NCI-H82 (cell line): ENCODE data around the gene EHBP1.

Experiments used
- DNase-seq: peaks from one replicate; lab custom pipeline; 2025; lab: John Stamatoyannopoulos, UW

Gene EHBP1

DNA sequence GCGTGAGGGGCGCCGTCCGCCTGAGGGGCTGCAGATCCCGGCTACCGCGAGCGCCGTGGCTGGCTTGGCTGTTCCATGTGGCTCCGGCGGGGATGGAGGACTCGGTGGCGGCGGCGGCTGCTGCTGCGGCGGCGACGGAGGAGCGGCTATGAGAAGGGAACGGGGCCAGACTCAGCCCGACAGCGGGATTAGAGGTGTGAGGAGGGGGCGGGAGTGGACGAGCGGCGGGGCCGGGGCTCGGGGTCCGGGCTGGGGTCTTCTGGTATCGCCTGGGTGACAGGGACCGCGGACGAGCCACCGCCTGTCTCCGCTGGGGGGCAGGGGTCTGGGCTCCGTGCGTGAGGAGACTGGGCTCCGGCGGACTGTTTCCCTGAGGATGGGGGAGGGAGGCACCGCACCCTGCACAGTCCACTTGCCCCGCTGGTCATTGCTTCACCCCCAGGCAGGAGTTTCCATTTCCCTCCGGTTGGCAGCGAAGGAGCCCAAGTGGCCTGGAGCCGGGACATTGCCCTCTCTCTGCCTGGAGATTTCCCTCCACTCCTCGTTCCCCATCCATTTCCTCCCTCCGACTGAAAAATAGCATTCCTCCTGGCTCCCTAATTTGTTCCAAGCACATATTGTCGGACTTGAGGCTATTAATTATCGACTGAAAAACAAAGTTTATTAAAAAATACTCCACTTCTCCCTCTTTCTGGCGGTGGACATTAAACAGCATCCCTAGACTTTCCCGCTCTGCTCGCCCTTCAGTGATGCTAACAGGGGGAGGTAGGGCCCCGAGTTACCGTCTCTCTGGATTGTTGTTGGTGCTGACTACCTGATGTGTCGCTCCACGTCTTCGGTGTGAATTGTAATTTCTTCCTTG is 577 bp downstream of the EHBP1 start:
- peak; percentile 81 for DNase-seq

DNA sequence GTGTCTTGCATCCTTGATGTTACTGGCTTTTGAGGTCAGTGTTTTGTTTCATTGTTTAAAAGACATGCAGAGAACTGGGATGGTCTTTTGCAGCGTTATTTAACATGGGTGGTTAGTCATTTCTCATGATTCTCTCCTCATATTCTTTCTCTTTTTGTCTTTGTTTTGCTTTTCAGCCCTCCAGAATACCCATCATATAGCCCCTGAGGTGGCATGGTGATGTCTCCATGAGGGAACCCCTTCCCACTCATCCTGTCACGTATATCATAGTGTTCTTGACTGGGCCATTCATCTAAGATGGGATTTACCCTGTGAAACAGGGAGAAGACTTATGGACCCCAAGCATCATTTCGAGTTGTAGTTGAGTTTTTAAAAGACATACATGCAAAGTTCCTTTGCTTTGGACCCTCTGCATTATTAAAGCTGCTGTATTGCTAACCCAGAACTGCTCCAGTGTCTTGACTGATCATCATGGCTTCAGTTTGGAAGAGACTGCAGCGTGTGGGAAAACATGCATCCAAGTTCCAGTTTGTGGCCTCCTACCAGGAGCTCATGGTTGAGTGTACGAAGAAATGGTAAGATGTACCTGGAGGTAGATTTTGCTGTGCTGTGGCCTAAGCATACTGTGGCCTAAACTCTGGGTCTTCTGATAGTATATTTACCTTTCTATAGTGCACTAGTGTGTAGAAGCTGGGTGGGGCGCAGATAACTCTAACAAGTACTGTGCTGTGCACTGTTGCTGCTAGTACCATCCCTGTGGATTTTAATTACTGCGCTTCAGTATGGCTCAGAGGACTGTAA is 1.4 kb downstream of the EHBP1 start:
- peak; percentile 46 for DNase-seq

- DNase-seq: no peak
These were observed 3.2 kb downstream of the EHBP1 start for GRCh38 chr2:62708751-62709150.

- no peak for DNase-seq
These were observed 6.5 kb downstream of the EHBP1 start for GRCh38 chr2:62711832-62712494.

- DNase-seq: peak; percentile 10
These were observed 7.7 kb downstream of the EHBP1 start for GRCh38 chr2:62713196-62713595.

DNA sequence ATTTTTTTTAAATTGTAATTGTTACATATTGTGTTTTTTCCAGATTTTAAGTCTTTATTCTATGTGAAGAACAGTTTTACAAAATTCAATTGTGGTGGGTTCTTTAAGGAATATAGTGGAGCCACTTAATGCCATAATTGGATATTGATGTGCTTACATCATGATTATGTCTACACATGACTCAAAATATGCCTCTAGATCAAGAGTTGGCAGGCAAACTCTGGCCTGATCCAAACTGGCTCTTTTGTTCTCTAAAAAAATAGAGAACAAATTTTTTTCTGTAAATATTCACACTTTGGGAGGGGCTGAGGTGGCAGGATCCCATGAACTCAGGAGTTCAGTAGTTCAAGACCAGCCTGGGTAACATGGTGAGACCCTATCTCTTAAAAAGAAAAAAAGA is 8.3 kb downstream of the EHBP1 start:
- DNase-seq: peak; percentile 50

DNA sequence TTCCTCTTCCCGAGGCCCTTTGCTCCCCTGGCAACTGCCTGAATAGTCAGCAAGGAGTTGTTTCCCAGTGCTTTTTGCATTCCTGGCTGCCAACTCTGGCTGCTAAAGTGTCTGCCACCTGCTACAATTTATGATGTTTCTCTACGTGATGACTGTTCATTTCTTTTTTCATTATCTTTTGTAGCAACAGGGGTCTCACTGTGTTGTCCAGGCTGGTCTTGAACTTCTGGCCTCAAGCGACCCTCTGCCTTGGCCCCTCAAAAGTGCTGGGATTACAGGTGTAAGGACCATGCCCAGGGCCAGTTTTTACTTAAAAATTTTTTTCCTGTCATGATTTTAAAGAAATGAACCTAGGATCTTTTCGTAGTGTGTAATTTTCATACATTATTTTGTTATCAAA is 11.3 kb downstream of the EHBP1 start:
- DNase-seq: no peak

DNA sequence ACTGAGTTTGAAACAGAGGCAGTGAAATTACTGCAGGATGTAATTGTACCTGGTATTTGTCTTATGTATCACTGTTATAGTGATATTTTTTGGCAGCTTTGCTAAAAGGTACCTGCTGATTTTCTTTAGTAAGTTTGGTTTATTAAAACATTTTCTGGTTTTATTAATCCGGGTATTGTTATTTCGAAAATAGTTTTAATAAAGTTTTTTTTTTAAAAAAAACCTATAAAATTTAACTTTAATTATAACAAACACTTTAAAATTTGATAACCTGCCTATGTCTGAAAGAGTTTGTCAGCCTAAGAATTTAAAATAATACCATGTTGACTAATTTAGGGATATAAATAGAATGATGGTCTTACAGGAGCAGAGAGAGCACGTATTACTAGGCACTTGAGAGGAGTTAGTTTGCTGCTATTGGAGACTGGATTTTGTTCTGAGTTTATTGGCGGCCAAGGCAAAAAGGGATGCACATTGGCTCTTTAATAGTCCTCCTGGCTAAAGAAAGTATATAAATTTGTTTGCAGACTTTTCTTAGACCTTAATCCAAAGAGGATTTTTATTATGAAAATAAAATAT is 12.1 kb downstream of the EHBP1 start:
- no peak for DNase-seq

- DNase-seq: no peak
These were observed 12.8 kb downstream of the EHBP1 start for GRCh38 chr2:62718225-62718822.

DNA sequence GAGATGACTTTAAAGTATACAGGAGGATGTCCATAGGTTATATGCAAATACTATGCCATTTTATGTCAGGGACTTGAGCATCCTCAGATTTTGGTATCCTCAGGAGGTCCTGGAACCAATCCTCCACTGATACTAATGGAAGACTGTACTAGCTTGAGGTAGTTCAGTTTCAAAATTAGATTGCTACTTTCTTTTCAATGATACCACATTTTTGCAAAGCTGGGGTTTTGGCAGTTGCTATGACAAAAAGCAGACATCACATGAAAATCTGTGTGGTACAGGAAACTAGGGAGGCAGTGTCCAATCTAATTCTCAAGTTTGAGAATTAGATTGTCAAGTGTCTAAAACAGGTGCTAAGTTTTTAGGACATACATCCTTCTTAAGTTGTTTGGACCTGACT is 14.2 kb downstream of the EHBP1 start:
- DNase-seq: no peak

DNA sequence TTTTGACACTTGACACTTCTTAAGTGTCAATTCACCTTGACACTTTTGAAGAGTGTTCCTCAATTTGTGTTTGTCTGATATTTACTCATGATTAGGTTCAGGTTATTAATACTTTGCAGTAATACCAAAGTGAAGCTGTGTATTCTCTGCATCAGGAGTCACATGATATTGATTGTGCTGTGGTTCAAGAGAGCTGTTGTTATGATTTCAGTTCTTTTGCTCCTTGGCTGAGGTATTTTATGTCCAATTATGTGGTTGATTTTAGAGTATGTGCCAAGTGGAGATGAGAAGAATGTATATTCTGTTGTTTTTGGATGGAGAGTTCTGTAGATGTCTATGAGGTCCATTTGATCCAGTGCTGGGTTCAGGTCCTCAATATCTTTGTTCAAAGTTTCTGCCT is 17.2 kb downstream of the EHBP1 start:
- no peak for DNase-seq

- DNase-seq: no peak
These were observed 17.7 kb downstream of the EHBP1 start for GRCh38 chr2:62723253-62723652.

- no peak for DNase-seq
These were observed 18.6 kb downstream of the EHBP1 start for GRCh38 chr2:62724106-62724505.

- DNase-seq: peak; percentile 18
These were observed 19.6 kb downstream of the EHBP1 start for GRCh38 chr2:62724886-62725711.

- no peak for DNase-seq
These were observed 20.2 kb downstream of the EHBP1 start for GRCh38 chr2:62725712-62726055.

DNA sequence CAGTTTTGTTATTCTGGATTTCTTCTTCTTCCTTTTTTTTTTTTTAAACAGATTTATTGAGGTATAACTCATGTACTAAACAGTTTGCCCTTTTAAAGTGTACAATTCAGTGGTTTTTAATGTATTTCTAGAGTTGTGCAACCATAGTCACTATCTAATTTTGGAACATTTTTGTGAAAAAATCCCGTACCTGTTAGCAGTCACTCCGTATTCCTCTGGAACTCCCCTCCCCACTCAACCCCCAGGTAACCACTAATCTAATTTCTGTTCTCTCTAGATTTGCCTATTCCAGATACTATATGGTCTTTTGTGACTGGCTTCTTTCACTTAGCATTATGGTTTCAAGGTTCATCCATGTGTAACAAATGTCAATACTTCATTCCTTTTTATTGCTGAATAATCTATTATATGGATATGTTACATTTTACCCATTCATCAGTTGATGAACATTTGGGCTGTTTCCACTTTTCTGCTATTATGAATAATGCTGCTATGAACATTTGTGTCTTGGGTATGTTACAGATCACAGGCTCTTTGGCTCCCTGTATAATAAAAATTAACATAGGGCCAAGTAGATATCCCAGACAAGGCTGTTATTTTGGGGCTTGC is 21.9 kb downstream of the EHBP1 start:
- DNase-seq: no peak

DNA sequence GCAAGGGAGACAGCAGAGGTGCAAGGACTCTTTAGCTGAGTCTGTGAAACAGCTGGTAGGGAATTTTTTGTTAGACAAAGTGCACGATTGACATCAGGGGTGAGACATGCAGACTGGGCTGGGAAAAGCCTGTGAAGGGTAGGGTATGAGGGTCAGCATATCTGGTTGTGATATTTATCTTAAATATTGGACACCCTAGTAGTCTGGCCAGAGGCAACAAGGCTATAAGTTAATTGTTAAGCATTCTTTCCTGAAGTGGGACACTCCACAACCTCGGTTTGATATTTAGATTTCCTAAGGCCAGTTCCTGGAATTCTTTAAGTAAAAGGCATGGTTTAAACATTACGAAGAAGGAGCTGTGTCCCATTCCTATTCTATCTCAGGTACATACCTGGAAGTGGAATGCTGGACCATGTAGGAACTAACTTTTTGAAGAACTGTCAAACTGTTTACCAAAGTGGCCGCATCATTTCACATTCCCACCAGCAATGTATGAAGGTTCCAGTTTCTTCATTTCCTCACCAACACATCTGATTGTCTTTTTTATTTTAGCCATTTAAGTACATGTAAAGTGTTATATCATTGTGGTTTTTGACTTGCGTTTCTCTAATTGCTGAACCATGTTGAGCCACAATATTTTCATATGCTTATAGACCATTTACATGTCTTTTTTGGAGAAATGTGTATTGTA is 22.5 kb downstream of the EHBP1 start:
- DNase-seq: no peak

GRCh38 chr2:62731275-62731674 is 25.8 kb downstream of the EHBP1 start:
- no peak for DNase-seq

GRCh38 chr2:62732262-62732777 is 26.8 kb downstream of the EHBP1 start:
- no peak for DNase-seq

DNA sequence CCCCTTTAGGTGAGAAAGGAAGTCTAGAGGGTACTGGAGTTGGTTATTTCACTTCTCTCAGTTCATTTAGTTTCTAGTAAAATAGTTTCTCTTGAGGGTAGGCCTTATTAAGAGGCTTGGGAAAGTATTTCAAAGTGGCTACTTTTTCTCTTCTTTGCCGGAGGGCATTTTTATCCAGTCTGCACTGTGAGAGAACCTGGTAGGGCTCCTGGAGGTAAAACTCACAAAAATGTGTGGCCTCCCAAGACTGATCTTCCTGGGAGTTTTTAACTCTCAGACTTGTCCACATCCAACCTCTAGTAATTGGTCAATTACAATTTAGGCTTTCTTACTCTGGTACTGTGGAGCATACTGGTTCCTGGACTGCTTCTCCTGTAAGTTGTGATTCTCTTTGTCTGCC is 28.0 kb downstream of the EHBP1 start:
- no peak for DNase-seq
